AG09319 (cell line): ENCODE measurements around the gene LRRC3C.
A peak's percentile ranks its signal among the peaks of the same experiment; 100 is the strongest.

Source experiments
- DNase-seq: peaks from one replicate; pipeline ENCODE4 v3.0.0-alpha.2; 2010; ENCODE audit warnings: low read depth; ENCODE audit errors: extremely low read depth
- TF ChIP-seq, protein P1 (sequence below): IDR thresholded peaks from 2 replicates; pipeline ENCODE4 v1.5.1; 2011; ENCODE audit warnings: low read depth, mild to moderate bottlenecking, inconsistent platforms, low read length, moderate library complexity

Gene LRRC3C

GRCh38 chr17:39973496-39973895 is 46.0 kb downstream of the LRRC3C start:
- no peak for DNase-seq
- TF ChIP-seq, protein P1, sequence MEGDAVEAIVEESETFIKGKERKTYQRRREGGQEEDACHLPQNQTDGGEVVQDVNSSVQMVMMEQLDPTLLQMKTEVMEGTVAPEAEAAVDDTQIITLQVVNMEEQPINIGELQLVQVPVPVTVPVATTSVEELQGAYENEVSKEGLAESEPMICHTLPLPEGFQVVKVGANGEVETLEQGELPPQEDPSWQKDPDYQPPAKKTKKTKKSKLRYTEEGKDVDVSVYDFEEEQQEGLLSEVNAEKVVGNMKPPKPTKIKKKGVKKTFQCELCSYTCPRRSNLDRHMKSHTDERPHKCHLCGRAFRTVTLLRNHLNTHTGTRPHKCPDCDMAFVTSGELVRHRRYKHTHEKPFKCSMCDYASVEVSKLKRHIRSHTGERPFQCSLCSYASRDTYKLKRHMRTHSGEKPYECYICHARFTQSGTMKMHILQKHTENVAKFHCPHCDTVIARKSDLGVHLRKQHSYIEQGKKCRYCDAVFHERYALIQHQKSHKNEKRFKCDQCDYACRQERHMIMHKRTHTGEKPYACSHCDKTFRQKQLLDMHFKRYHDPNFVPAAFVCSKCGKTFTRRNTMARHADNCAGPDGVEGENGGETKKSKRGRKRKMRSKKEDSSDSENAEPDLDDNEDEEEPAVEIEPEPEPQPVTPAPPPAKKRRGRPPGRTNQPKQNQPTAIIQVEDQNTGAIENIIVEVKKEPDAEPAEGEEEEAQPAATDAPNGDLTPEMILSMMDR: no peak

GRCh38 chr17:39974433-39974832 is 46.9 kb downstream of the LRRC3C start:
- DNase-seq: no peak

DNA sequence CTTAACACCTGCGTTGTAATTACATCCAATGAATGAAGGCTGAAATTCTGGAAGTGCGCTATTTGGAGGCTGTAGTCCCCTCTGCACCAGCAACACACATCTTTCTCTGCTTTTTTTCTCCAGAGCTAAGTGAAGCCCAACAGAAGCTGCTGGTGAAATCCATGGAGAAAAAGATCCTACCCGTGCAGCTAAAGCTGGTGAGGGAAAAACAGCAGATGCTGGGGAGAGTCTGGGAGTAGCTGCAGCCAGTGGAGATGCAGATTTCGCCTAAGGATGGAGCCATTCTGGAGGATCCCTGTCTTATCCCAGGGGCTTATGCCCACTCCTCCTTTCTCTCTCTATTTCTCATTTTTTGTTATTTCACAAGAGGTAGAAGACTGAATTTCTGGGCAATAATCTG is 48.3 kb downstream of the LRRC3C start:
- TF ChIP-seq, protein P1: no peak

More at GRCh38 chr17:39974433-39974832, 46.9 kb downstream of the LRRC3C start:
- TF ChIP-seq, protein P1: no peak

DNA sequence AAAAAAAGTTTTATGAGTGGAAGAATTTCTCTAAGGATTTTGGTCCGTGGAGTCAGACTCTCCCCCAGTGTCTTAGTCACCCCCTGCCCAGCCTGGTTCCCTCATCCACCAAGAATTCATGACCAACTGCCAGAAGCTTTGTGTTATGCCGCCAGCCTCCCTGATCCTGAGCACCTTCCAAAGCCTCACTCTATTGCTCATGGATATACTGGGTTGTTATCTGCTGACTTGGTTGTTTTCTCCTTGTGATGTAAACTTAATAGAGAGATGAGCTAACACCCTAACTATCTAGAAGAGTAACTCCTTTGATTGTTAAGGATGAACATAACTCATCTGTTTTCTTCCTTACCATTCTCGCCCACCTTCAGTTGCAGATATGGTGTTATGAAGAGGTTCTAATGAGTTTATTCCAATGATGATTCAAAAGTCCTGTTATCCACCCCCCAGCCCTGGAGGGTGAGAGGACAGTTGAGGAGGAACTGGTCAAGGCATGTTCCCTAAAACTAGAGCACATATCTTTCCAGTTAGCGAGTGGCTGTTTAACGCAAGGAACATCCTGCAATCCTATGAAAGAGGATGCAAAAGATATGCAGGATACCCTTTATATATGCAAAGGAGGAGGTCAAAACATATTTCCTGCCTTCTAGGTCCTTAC is 51.6 kb downstream of the LRRC3C start:
- DNase-seq: peak; percentile 5
- TF ChIP-seq, protein P1: no peak

More for the DNA sequence above, 48.3 kb downstream of the LRRC3C start:
- no peak for DNase-seq

- DNase-seq: no peak
- TF ChIP-seq, protein P1: no peak; the same call in 1 of the 2 replicates
These were observed 52.4 kb downstream of the LRRC3C start for GRCh38 chr17:39979893-39980350.

DNA sequence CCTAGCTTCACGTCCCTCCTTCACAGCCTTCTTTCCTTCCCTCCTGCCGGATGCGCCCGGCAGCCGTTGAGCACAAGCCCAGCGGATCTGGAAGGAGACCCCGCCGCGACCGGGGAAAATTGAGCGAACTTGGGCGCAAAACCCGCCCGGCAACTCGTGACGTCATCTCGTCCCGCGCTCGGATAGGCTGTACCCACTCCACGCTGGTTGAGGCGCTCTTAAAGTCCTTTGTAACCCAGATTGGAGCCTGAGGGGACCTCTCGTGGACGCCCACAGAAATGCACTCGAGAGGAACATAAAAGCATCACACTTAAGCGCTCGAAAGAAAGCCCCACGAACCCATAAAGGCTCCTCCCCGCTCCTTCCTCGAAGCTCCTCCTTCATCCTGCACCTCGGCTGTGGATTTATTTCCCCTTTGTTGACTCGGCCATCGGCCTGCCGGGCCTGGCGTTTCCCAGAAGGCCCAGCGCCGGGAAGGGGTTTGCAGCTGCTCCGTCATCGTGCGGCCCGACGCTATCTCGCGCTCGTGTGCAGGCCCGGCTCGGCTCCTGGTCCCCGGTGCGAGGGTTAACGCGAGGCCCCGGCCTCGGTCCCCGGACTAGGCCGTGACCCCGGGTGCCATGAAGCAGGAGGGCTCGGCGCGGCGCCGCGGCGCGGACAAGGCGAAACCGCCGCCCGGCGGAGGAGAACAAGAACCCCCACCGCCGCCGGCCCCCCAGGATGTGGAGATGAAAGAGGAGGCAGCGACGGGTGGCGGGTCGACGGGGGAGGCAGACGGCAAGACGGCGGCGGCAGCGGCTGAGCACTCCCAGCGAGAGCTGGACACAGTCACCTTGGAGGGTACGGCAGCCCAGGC is 53.0 kb downstream of the LRRC3C start, which contains the start of gene PSMD3:
Gene PSMD3 (plus strand): TSS at position 457 of the 856 bp plus-strand sequence. CDS start 164 bp downstream, at position 621.
- DNase-seq: peak; percentile 99
- TF ChIP-seq, protein P1: peak; percentile 74
